Measurements from ENCODE around the gene VASH1. TPM values are rescaled to one million over a fixed set of nuclear protein-coding genes. Genes with fewer than 3 reads are reported as not detected.

The VASH1 gene
- polyA plus RNA-seq, 1 of the 3 experiments (the other 2 are of a cell fraction), result 4.9 TPM

- no peak for DNase-seq
- H3K36me3 ChIP-seq (replicated peaks in 1 of 2; ENCODE audit: control insufficient read depth in 1 of 2, insufficient read depth in 2 of 2, low read length in 1 of 2), result no peaks in the 10 kb centered on the region
- H3K4me3 ChIP-seq (ENCODE audit: low read depth in 2 of 2, low read length in 1 of 2), result no peak within 1 kb of the TSS
- ChIA-PET CTCF (interaction anchor here (0.9 kb wide), 1 partner anchor 50 kb away, joined by 4 read pairs; no protein-coding TSS in a partner anchor), POLR2A (no interaction called here)
- H3K4me2 ChIP-seq, result no peak within 1 kb of the TSS
- no peaks in the 10 kb centered on the region for H4K20me1 ChIP-seq (ENCODE audit: insufficient read depth)
- H3K79me2 ChIP-seq (ENCODE audit: insufficient read depth), result no peaks in the 10 kb centered on the region
- H3K9ac ChIP-seq, result no peak within 1 kb of the TSS
- H3K27ac ChIP-seq (ENCODE audit: low read depth in 2 of 2, low read length in 1 of 2), result no peak within 1 kb of the TSS
- H3K4me1 ChIP-seq (ENCODE audit: control insufficient read depth in 1 of 2, insufficient read depth in 2 of 2, low read depth in 1 of 2, low read length in 1 of 2), result peaks cover 0 to 13% of the 10 kb centered on the region in 2 experiments; a peak in 1 of 4 replicates
- no peaks in the 10 kb centered on the region for H3K27me3 ChIP-seq (ENCODE audit: insufficient read depth)
- H2AFZ ChIP-seq (ENCODE audit: low read depth), result no peak within 1 kb of the TSS
- H3K9me2 ChIP-seq, result no peaks in the 10 kb centered on the region
- H3F3A ChIP-seq (replicated peaks; ENCODE audit: insufficient read depth), result no peaks in the 10 kb centered on the region
- WGBS (ENCODE audit: low lambda C conversion rate), result 62% methylated on average over 2 of the region's 2 CpGs
- H3K9me3 ChIP-seq, result no peaks in the 10 kb centered on the region
- TF ChIP-seq, protein P1, sequence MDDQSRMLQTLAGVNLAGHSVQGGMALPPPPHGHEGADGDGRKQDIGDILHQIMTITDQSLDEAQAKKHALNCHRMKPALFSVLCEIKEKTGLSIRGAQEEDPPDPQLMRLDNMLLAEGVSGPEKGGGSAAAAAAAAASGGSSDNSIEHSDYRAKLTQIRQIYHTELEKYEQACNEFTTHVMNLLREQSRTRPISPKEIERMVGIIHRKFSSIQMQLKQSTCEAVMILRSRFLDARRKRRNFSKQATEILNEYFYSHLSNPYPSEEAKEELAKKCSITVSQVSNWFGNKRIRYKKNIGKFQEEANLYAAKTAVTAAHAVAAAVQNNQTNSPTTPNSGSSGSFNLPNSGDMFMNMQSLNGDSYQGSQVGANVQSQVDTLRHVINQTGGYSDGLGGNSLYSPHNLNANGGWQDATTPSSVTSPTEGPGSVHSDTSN (IDR thresholded peaks at IDR 0.05), result no peak
- no peak for TF ChIP-seq MXI1 (IDR thresholded peaks at IDR 0.05; ENCODE audit: low read depth, low read length)
- TF ChIP-seq CHD2 (IDR thresholded peaks at IDR 0.05; ENCODE audit: low read length, partially characterized antibody), result no peak
- TF ChIP-seq GABPA (IDR thresholded peaks at IDR 0.05; ENCODE audit: low read depth), result no peak
- no peak for TF ChIP-seq RCOR1 (IDR thresholded peaks at IDR 0.05; ENCODE audit: low read length)
- no peak for TF ChIP-seq MEF2A (IDR thresholded peaks at IDR 0.05; ENCODE audit: borderline replicate concordance, low read depth)
- no peak for TF ChIP-seq EZH2phosphoT487 (IDR thresholded peaks at IDR 0.05; ENCODE audit: borderline replicate concordance, low read depth)
- no peak for TF ChIP-seq IRF3 (IDR thresholded peaks at IDR 0.05; ENCODE audit: low read depth, low read length)
- no peak for TF ChIP-seq SIN3A (IDR thresholded peaks at IDR 0.05; ENCODE audit: borderline replicate concordance, low read depth, low read length)
- TF ChIP-seq, protein P2, sequence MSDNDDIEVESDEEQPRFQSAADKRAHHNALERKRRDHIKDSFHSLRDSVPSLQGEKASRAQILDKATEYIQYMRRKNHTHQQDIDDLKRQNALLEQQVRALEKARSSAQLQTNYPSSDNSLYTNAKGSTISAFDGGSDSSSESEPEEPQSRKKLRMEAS (IDR thresholded peaks at IDR 0.05; ENCODE audit: low read depth), result no peak
- TF ChIP-seq FOXM1 (IDR thresholded peaks at IDR 0.05; ENCODE audit: low read depth), result no peak
- TF ChIP-seq YY1 (IDR thresholded peaks at IDR 0.05; ENCODE audit: low read depth), result no peak
- no peak for TF ChIP-seq TCF12 (IDR thresholded peaks at IDR 0.05)
- TF ChIP-seq USF1 (IDR thresholded peaks at IDR 0.05; ENCODE audit: borderline replicate concordance, low read depth), result no peak
- TF ChIP-seq NFIC (IDR thresholded peaks at IDR 0.05; ENCODE audit: borderline replicate concordance), result no peak
Observed at GRCh38 chr14:76826122-76826521, 64.9 kb downstream of the VASH1 start, which contains the start of gene LRRC74A. LRRC74A (plus strand) TSS chr14:76826408; CDS start chr14:76826698, 290 bp downstream.

Measured in SK-N-SH (cell line).